A549 (cell line): ENCODE measurements around the gene BET1L.

Experiments
- CBX8 ChIP-seq: fragments of 200-600 bp; sonication (generic); IDR thresholded peaks from 2 replicates; pipeline ENCODE4 v1.6.1; 2016
- CHD2 ChIP-seq: fragments of 150-350 bp; IDR thresholded peaks from 2 replicates; pipeline ENCODE4 v1.6.1; 2014; ENCODE audit warnings: low read length; ENCODE audit not compliant: partially characterized antibody
- CTCF ChIP-seq: fragments of >200 bp; sonication (Bioruptor Twin); formaldehyde crosslinking; IDR thresholded peaks from 3 replicates; pipeline ENCODE4 v1.5.1; 2016
- EHMT2 ChIP-seq: fragments of 200-600 bp; sonication (generic); IDR thresholded peaks from 2 replicates; pipeline ENCODE4 v1.6.1; 2016; ENCODE audit warnings: antibody characterized with exemption, low read depth, mild to moderate bottlenecking, moderate library complexity
- MYC ChIP-seq: IDR thresholded peaks from 2 replicates; pipeline ENCODE4 v1.6.1; 2012; ENCODE audit warnings: mild to moderate bottlenecking, inconsistent platforms, low read length, improper control_type of control experiment, borderline replicate concordance
- POLR2A ChIP-seq: IDR thresholded peaks from 2 replicates; pipeline ENCODE4 v1.6.1; 2012; ENCODE audit warnings: mild to moderate bottlenecking, low read length
- RAD21 ChIP-seq, 2 experiments: fragments of >200 bp in 1 of 2; sonication (Bioruptor Twin) in 1 of 2; formaldehyde crosslinking in 1 of 2; IDR thresholded peaks in 1 of 2; conservative IDR thresholded peaks in 1 of 2; 2 replicates in 1 of 2; 3 replicates in 1 of 2; pipeline ENCODE4 v1.6.1; 2012 to 2018; ENCODE audit warnings: inconsistent platforms in 1 of 2
- REST ChIP-seq: fragments of 200-600 bp; sonication (generic); IDR thresholded peaks from 2 replicates; pipeline ENCODE4 v1.6.1; 2016; ENCODE audit warnings: antibody characterized with exemption, mild to moderate bottlenecking, moderate library complexity
- TF ChIP-seq, protein P1 (sequence below): IDR thresholded peaks from 2 replicates; pipeline ENCODE4 v1.6.1; 2012

GRCh38 chr11:223026-223789, 16.0 kb upstream of the BET1L start:
- TF ChIP-seq CTCF: no peak
- TF ChIP-seq RAD21 (conservative IDR thresholded peaks at IDR 0.05 in 1 of 2, IDR thresholded peaks at IDR 0.05 in 1 of 2): no peak
- TF ChIP-seq, protein P1, sequence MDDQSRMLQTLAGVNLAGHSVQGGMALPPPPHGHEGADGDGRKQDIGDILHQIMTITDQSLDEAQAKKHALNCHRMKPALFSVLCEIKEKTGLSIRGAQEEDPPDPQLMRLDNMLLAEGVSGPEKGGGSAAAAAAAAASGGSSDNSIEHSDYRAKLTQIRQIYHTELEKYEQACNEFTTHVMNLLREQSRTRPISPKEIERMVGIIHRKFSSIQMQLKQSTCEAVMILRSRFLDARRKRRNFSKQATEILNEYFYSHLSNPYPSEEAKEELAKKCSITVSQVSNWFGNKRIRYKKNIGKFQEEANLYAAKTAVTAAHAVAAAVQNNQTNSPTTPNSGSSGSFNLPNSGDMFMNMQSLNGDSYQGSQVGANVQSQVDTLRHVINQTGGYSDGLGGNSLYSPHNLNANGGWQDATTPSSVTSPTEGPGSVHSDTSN: no peak
- TF ChIP-seq REST: no peak
- no peak for TF ChIP-seq MYC
- TF ChIP-seq CBX8: no peak
- TF ChIP-seq EHMT2: no peak
- TF ChIP-seq POLR2A: no peak
- TF ChIP-seq CHD2: no peak
